ENCODE data around the gene ATIC. TPM values are rescaled to one million over a fixed set of nuclear protein-coding genes. Genes with fewer than 3 reads are reported as not detected.
"Not testable (repeated sequence)": the region's sequence is repeated elsewhere in the genome, so short reads cannot be mapped to it uniquely, and the experiment has no call there.

Gene ATIC
- polyA plus RNA-seq, 1 experiment = 83.0 TPM

- Histone ChIP-seq H3K27me3 (ENCODE audit: control insufficient read depth, insufficient read depth, low read length) (no peaks in the 10 kb centered on the region), H3K36me3 (ENCODE audit: control insufficient read depth, insufficient read depth, low read length) (peaks cover 19% of the 10 kb centered on the region), H3K4me3 (ENCODE audit: low read depth, low read length) (no peak overlapping the region)
- no peak for TF ChIP-seq CTCF (IDR thresholded peaks at IDR 0.05; ENCODE audit: insufficient read depth, low read depth, low read length)
- ChIA-PET POLR2A (no interaction called here), CTCF (interaction anchor here (0.6 kb wide), 1 partner anchor 28 kb away, joined by 3 read pairs; no protein-coding TSS in a partner anchor)
- no peak for DNase-seq (ENCODE audit: low read depth)
Observed at GRCh38 chr2:215359576-215359922, 47.7 kb downstream of the ATIC start.

GRCh38 chr2:215360059-215360458, 48.2 kb downstream of the ATIC start:
- CTCF ChIA-PET; POLR2A ChIA-PET; H3K27me3 ChIP-seq (ENCODE audit: control insufficient read depth, insufficient read depth, low read length); DNase-seq (ENCODE audit: low read depth); H3K4me3 ChIP-seq (ENCODE audit: low read depth, low read length): not testable (repeated sequence)
- peaks cover 23% of the 10 kb centered on the region for H3K36me3 ChIP-seq (ENCODE audit: control insufficient read depth, insufficient read depth, low read length)

GRCh38 chr2:215360596-215360995, 48.7 kb downstream of the ATIC start:
- Histone ChIP-seq H3K36me3 (ENCODE audit: control insufficient read depth, insufficient read depth, low read length) (peaks cover 27% of the 10 kb centered on the region), H3K27me3 (ENCODE audit: control insufficient read depth, insufficient read depth, low read length) (no peaks in the 10 kb centered on the region), H3K4me3 (ENCODE audit: low read depth, low read length) (no peak overlapping the region)
- no peak for DNase-seq (ENCODE audit: low read depth)
- ChIA-PET POLR2A (no interaction called here), CTCF (no interaction called here)
- TF ChIP-seq CTCF (IDR thresholded peaks at IDR 0.05; ENCODE audit: insufficient read depth, low read depth, low read length) = no peak

DNA sequence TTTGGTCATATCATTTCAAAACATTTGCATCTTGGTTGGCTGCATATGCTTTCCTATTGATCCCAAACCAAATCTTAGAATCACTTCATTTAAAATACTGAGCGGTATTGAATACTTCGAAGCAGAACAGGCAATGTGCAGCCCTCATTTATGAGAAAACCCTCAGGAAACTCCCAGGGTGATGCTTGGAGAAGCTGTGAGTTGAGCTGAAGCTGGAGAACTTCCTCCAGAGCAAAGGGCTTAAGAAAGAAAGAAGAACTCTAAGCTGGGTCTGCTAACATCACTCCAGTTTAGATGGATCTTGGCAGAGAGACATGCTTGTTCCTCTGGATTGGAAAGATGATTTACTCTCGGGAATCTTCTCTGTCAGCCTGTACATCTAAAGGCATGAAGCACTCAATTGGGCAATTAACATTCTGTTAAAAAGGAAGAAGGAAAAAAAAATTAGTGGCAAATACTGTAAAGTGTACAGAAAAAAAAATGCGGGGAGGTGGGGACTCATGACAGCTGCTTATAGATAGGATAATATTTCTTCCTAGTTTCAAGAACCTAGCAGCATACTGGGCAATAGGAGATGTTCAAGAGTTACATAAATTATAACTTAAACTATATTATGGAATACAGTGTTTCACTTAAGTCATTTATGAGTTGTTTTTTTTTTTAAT, 49.5 kb downstream of the ATIC start:
- Histone ChIP-seq H3K36me3 (ENCODE audit: control insufficient read depth, insufficient read depth, low read length) (peaks cover 27% of the 10 kb centered on the region), H3K27me3 (ENCODE audit: control insufficient read depth, insufficient read depth, low read length) (no peaks in the 10 kb centered on the region), H3K4me3 (ENCODE audit: low read depth, low read length) (no peak overlapping the region)
- ChIA-PET POLR2A (no interaction called here), CTCF (no interaction called here)
- no peak for DNase-seq (ENCODE audit: low read depth)
- no peak for TF ChIP-seq CTCF (IDR thresholded peaks at IDR 0.05; ENCODE audit: insufficient read depth, low read depth, low read length)

GRCh38 chr2:215361876-215362561, 50.2 kb downstream of the ATIC start:
- no peak for DNase-seq (ENCODE audit: low read depth)
- CTCF ChIA-PET = no interaction called here
- no peak for TF ChIP-seq CTCF (IDR thresholded peaks at IDR 0.05; ENCODE audit: insufficient read depth, low read depth, low read length)
- peaks cover 29% of the 10 kb centered on the region for H3K36me3 ChIP-seq (ENCODE audit: control insufficient read depth, insufficient read depth, low read length)
- POLR2A ChIA-PET = no interaction called here
- no peak overlapping the region for H3K4me3 ChIP-seq (ENCODE audit: low read depth, low read length)
- no peaks in the 10 kb centered on the region for H3K27me3 ChIP-seq (ENCODE audit: control insufficient read depth, insufficient read depth, low read length)

- ChIA-PET CTCF (no interaction called here), POLR2A (no interaction called here)
- Histone ChIP-seq H3K4me3 (ENCODE audit: low read depth, low read length) (no peak overlapping the region), H3K27me3 (ENCODE audit: control insufficient read depth, insufficient read depth, low read length) (no peaks in the 10 kb centered on the region), H3K36me3 (ENCODE audit: control insufficient read depth, insufficient read depth, low read length) (peaks cover 29% of the 10 kb centered on the region)
- DNase-seq (ENCODE audit: low read depth) = no peak
- TF ChIP-seq CTCF (IDR thresholded peaks at IDR 0.05; ENCODE audit: insufficient read depth, low read depth, low read length) = no peak
Observed at GRCh38 chr2:215362562-215362904, 50.7 kb downstream of the ATIC start.

Measured in BJ (cell line).